ENCODE measurements around the gene YOD1.
A peak's percentile ranks its signal among the peaks of the same experiment; 100 is the strongest.

YOD1 gene

GRCh38 chr1:207004931-207005830 is 45.8 kb downstream of the YOD1 start:
- DNase-seq, result peak; percentile 53 to 69

- no peak for DNase-seq
Measured at GRCh38 chr1:207003210-207003609, 47.8 kb downstream of the YOD1 start.

DNA sequence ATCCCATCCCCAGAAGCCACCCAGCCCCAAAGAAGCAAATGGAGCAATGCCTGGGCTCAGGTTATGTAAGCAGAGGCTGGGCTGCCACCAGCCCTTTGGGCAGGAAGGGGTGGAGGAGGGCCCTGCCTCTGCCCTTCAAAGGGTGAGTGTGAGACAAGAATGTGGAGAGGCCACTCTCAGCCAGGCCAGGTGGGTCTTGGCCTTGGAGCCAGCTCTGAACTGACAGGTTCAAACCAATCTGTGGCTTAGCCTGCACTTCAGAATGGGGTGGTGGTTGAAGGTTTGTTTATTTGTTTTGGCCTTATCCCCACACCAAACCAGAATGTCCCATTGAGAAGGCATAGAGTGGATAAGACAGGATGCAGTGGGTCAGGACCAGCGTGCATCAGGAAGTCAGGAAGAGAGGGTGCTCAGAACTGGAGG is 48.3 kb downstream of the YOD1 start:
- no peak for DNase-seq

- no peak for DNase-seq
Measured at GRCh38 chr1:207001492-207002245, 49.3 kb downstream of the YOD1 start.

DNA sequence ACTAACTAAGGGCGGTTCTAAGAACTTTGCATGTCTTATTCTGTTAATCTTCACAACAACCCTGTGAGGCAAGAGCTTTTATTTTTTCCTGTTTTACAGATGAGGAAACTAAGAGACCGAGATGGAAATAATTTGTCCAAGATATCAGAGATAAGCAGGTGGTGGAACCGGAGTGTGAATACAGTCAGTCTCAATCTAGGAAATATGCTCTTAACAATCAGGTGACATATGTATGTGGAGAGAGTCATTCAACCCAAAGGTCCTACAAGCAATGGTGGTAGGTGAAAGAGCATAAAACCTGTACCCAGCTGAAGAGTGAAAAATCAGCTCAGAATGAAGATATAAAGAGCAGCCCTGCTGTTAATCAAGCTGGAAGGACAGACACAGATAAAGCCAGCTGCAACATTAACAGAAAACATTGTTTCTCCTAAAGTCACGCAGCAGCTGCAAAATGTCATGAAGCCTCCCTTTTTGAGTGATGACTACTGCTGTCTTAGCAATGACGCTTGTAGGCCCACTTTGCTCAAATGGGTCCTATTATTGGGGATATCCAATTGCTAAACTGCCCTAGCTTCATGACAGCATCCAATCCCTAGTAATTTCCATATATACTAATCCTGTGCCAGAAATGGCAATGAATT is 50.2 kb downstream of the YOD1 start:
- DNase-seq, result no peak

- DNase-seq, result no peak
Measured at GRCh38 chr1:206998816-206999215, 52.2 kb downstream of the YOD1 start.
